ENCODE data around the gene FCRL3.
A peak's percentile ranks its signal among the peaks of the same experiment; 100 is the strongest.

FCRL3 gene

DNA sequence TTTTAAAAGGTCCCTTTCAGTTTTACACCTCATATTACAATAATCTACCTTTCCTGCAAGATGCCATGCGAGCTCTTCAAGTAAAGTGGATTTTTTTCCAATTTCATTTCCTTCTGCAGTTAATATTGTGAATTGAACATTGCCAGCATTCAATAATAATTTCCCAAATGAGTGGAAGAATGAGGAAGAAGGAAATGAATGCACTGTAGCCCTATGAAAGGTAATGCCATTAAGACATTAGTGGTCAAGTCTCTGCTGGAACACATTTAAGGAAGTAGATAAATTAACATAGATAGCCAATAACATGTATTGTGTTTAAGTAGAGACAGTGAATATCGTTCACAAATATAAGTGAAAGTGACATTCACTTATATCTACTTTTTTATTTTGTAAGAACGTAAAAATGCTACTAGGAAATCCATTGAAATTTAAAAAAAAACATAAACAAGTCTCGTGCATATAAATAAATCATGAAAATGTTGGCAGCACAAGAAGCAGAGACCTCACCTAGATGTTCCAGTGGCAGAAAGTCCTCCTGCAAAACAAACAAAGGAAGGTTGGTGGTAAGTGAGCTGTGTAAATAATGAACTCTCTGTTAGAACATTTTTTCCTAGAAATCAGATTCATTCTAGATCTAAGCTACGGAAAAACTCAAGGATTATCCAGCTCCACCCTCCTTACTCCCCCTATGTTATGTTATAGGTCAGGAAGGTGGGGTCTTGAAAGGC lies 17.7 kb downstream of the FCRL3 start:
- no peak for DNase-seq

DNA sequence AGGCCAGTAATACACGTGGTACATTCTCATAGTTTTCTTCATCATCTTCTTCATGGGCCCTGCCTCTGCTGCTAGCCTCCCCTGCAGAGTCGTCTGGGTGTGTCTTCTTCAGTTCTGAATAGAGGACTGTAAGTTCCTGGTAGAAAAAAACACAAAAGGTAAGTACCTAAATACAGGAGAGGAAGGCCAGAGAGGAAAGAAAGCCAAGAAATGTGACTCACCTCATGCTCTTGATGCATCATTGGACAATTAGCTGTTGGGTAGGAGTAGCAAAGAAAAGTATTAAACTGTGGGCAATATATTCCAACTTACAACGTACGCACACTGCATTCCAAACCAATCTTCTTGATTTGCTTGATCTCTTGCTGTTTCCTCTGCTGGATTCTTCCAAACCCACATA lies 21.8 kb downstream of the FCRL3 start:
- no peak for DNase-seq

GRCh38 chr1:157673008-157673407 lies 27.6 kb downstream of the FCRL3 start:
- no peak for DNase-seq

- DNase-seq: no peak
Measured at GRCh38 chr1:157671895-157672294, 28.7 kb downstream of the FCRL3 start.

GRCh38 chr1:157659576-157660247 lies 40.9 kb downstream of the FCRL3 start:
- no peak for DNase-seq

GRCh38 chr1:157658571-157658970 lies 42.0 kb downstream of the FCRL3 start:
- DNase-seq: no peak

DNA sequence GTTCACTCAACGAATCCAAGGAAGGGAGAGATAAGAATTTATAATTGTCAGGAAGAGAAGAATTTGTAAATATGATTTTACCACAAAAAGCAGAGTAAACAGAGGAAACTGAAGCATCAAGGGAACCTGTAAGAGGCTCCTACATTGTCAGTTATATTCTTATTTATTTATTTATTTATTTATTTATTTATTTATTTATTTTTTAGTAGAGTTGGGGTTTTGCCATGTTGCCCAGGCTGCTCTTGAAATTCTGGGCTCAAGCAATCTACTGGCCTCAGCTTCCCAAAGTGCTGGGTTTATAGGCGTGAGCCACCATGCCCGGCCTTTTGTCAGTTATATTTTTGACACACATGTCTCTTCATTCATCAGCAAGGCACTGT lies 47.1 kb downstream of the FCRL3 start:
- no peak for DNase-seq

DNA sequence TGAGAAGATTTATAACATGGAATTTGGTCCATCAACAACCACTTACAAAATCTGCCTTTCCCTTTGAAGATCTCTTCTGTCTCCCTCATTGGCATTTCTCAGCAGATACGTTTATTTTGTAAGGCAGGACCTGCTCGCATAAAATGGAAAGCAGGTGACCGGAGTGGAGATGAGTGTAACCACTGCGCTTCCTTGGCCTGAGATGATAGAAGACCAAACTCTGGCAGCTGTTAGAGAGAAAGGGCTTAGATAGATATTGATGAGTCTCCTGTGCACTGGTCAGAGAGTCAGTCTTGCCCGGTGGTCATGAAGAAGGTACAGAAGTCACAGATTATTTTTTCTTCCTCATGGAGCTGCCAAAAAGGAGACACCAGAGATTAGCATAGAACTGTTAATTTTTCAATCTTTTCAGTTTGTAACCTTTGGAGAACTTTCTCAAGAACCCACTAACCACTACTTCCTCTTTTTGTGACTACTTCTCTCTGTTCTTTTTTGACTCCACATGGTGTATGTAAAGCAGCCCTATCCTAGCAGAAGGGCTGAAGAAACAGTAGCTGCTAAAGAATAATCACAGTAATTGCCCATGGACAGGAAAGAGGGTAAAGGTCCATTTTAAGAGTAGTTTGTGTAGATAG lies 47.6 kb downstream of the FCRL3 start:
- peak in 1 of 14 donors; percentile 1 for DNase-seq

GRCh38 chr1:157648317-157648716 lies 52.3 kb downstream of the FCRL3 start:
- DNase-seq: no peak

GRCh38 chr1:157646144-157646543 lies 54.4 kb downstream of the FCRL3 start:
- DNase-seq: no peak

GRCh38 chr1:157641177-157641576 lies 59.4 kb downstream of the FCRL3 start:
- no peak for DNase-seq

DNA sequence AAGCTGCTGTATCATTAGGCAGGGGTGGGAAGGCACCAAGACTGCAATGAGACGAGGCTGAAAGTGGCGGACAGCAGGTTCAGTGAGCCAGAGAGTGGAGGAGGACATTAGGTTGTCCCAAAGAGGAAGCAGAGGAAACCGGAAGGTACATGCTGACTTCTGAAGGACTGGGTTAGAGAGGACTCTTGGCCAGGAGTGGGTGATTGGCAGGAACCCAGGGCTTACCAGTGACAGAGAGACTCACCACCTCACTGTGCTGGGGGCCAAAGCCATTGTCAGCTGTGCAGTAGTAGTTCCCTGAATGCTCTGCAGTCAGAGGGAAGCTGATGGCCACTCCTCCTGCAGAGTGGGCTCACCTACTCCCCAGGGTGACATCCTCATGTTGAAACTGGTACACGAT lies 60.8 kb downstream of the FCRL3 start:
- no peak for DNase-seq

DNA sequence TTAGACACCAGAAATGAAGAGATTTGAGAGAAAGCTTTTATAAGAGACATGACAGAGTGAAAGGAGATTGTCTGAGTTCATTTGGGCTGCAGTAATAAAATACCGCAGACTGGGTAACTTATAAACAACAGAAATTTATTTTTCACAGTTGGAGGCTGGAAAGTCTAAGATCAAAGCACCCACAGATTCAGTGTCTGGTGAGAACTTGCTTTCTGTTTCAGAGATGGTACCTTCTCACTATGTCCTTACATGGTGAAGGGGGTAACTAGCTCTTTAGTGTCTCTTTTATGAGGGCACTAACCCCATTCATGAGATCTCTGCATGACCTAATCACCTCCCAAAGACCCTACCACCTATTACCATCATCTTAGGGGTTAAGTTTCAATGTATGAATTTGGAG lies 71.8 kb downstream of the FCRL3 start:
- DNase-seq: no peak
